H7 (cell line): ENCODE measurements around the gene WDR70. TPM values are rescaled to one million over a fixed set of nuclear protein-coding genes. Genes with fewer than 3 reads are reported as not detected.
"Not testable (repeated sequence)": the region's sequence is repeated elsewhere in the genome, so short reads cannot be mapped to it uniquely, and the experiment has no call there.

Source experiments
- DNase-seq: peaks from one replicate; pipeline ENCODE4 v3.0.0; 2012
- H3K27me3 ChIP-seq: 2 replicates; pipeline ENCODE4 v1.6.0; 2011; ENCODE audit warnings: mild to moderate bottlenecking, low read length; ENCODE audit not compliant: control insufficient read depth, insufficient read depth
- H3K36me3 ChIP-seq: replicated peaks from 2 replicates; pipeline ENCODE4 v1.5.1; 2011; ENCODE audit warnings: low read length; ENCODE audit not compliant: control insufficient read depth, insufficient read depth
- H3K4me3 ChIP-seq: 2 replicates; pipeline ENCODE4 v1.5.1; 2011; ENCODE audit warnings: low read depth, mild to moderate bottlenecking, control low read depth, low read length, moderate library complexity; ENCODE audit not compliant: insufficient read depth
- total RNA-seq: library from RNA; depleted of rRNA; stranded (reverse); fragments of >200 nt; shearing (Covaris generic); gene quantifications from 2 replicates; pipeline ENCODE4 v1.2.3, GENCODE V29; 2014

The WDR70 gene
- total RNA-seq, 1 experiment from 2014 or later = 28.0 TPM

GRCh38 chr5:37774912-37775483 lies 395.9 kb downstream of the WDR70 start:
- Histone ChIP-seq H3K4me3 (no peak overlapping the region), H3K36me3 (no peaks in the 10 kb centered on the region), H3K27me3 (no peaks in the 10 kb centered on the region)
- peak; percentile 40 for DNase-seq

GRCh38 chr5:37776826-37777225 lies 397.7 kb downstream of the WDR70 start:
- no peak for DNase-seq
- H3K4me3 ChIP-seq = no peak overlapping the region
- no peaks in the 10 kb centered on the region for H3K27me3 ChIP-seq

GRCh38 chr5:37777432-37778130 lies 398.5 kb downstream of the WDR70 start:
- Histone ChIP-seq H3K4me3 (no peak overlapping the region), H3K27me3 (no peaks in the 10 kb centered on the region), H3K36me3 (no peaks in the 10 kb centered on the region)
- no peak for DNase-seq

More at GRCh38 chr5:37776826-37777225, 397.7 kb downstream of the WDR70 start:
- no peaks in the 10 kb centered on the region for H3K36me3 ChIP-seq

- not testable (repeated sequence) for DNase-seq, H3K27me3 ChIP-seq, H3K36me3 ChIP-seq, H3K4me3 ChIP-seq
These were observed 402.3 kb downstream of the WDR70 start for GRCh38 chr5:37781409-37781808.

- H3K27me3 ChIP-seq = no peaks in the 10 kb centered on the region
- DNase-seq = no peak
- no peak overlapping the region for H3K4me3 ChIP-seq
- H3K36me3 ChIP-seq = no peaks in the 10 kb centered on the region
These were observed 407.3 kb downstream of the WDR70 start for GRCh38 chr5:37786416-37786815.

GRCh38 chr5:37786862-37787519 lies 407.9 kb downstream of the WDR70 start:
- no peak overlapping the region for H3K4me3 ChIP-seq
- DNase-seq = no peak
- H3K27me3 ChIP-seq = no peaks in the 10 kb centered on the region
- H3K36me3 ChIP-seq = no peaks in the 10 kb centered on the region

- Histone ChIP-seq H3K4me3 (no peak overlapping the region), H3K36me3 (no peaks in the 10 kb centered on the region)
- DNase-seq = no peak
These were observed 408.6 kb downstream of the WDR70 start for GRCh38 chr5:37787742-37788141.

GRCh38 chr5:37789991-37790390 lies 410.9 kb downstream of the WDR70 start:
- Histone ChIP-seq H3K4me3 (no peak overlapping the region), H3K36me3 (no peaks in the 10 kb centered on the region), H3K27me3 (no peaks in the 10 kb centered on the region)
- no peak for DNase-seq

More at GRCh38 chr5:37787742-37788141, 408.6 kb downstream of the WDR70 start:
- H3K27me3 ChIP-seq = no peaks in the 10 kb centered on the region

GRCh38 chr5:37791321-37791720 lies 412.2 kb downstream of the WDR70 start:
- no peaks in the 10 kb centered on the region for H3K36me3 ChIP-seq
- no peak overlapping the region for H3K4me3 ChIP-seq
- no peaks in the 10 kb centered on the region for H3K27me3 ChIP-seq
- DNase-seq = no peak

GRCh38 chr5:37792975-37793631 lies 414.0 kb downstream of the WDR70 start:
- H3K4me3 ChIP-seq = no peak overlapping the region
- no peaks in the 10 kb centered on the region for H3K36me3 ChIP-seq
- DNase-seq = no peak
- H3K27me3 ChIP-seq = no peaks in the 10 kb centered on the region

- not testable (repeated sequence) for DNase-seq, H3K36me3 ChIP-seq, H3K4me3 ChIP-seq, H3K27me3 ChIP-seq
These were observed 416.2 kb downstream of the WDR70 start for GRCh38 chr5:37795292-37795691.

- H3K36me3 ChIP-seq, H3K4me3 ChIP-seq, H3K27me3 ChIP-seq, DNase-seq: not testable (repeated sequence)
These were observed 417.3 kb downstream of the WDR70 start for GRCh38 chr5:37796435-37796834.

- no peak for DNase-seq
- no peaks in the 10 kb centered on the region for H3K36me3 ChIP-seq
- no peak overlapping the region for H3K4me3 ChIP-seq
- no peaks in the 10 kb centered on the region for H3K27me3 ChIP-seq
These were observed 420.8 kb downstream of the WDR70 start for GRCh38 chr5:37799865-37800421.

- no peaks in the 10 kb centered on the region for H3K27me3 ChIP-seq
- no peak overlapping the region for H3K4me3 ChIP-seq
- no peak for DNase-seq
- H3K36me3 ChIP-seq = no peaks in the 10 kb centered on the region
These were observed 422.4 kb downstream of the WDR70 start for GRCh38 chr5:37801521-37801920.
